Right lobe of liver (tissue), 4 donors: Measurements from ENCODE around the gene UROC1.

ENCODE experiments used
- CTCF ChIP-seq, 4 donors: fragments of 200-600 bp in 3 of 4; fragments of 450-650 bp in 1 of 4; IDR thresholded peaks; one replicate each; pipeline versions ENCODE4 v1.5.1 to v1.8.0; 2016 to 2022; ENCODE audit warnings: antibody characterized with exemption in 4 of 4, mild to moderate bottlenecking in 2 of 4
- POLR2A ChIP-seq: fragments of 450-650 bp; IDR thresholded peaks from one replicate; pipeline ENCODE4 v1.6.1; 2017; ENCODE audit warnings: antibody characterized with exemption, mild to moderate bottlenecking
- donor health status: DM: no; HTN: no; CAD: no.
- donor health status: DM: no; HTN: no; CAD: no.
- donor health status: DM: no; HTN: yes; CAD: no.

DNA sequence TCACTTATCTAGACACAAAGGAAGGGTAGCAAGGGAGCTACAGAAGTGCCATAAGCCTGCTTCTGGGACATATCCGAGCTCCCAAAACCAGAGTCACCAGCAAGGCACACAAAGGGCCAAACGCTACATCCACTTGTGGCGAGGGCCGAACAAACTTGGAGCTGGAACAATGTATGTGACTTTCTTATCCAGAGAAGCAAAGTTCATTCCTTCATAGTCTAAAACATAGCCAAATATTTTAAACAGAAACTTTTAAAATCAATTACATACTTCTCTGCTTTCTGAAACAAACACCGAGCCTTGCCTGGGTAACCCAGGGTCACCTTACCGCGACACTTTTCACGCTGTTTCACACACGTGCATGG is 57.8 kb downstream of the UROC1 start:
- TF ChIP-seq POLR2A (no peak), CTCF (IDR thresholded peaks at IDR 0.05) (no peak)
